GM18519 (cell line): ENCODE measurements around the gene NUDCD3.

Experiments
- ATAC-seq: cut with Tn5 transposase; IDR thresholded peaks from one replicate; pipeline ENCODE4 v1.9.1; 2021; ENCODE audit warnings: mild to moderate bottlenecking, moderate library complexity; ENCODE audit not compliant: unreplicated experiment, low FRiP score

The NUDCD3 gene

DNA sequence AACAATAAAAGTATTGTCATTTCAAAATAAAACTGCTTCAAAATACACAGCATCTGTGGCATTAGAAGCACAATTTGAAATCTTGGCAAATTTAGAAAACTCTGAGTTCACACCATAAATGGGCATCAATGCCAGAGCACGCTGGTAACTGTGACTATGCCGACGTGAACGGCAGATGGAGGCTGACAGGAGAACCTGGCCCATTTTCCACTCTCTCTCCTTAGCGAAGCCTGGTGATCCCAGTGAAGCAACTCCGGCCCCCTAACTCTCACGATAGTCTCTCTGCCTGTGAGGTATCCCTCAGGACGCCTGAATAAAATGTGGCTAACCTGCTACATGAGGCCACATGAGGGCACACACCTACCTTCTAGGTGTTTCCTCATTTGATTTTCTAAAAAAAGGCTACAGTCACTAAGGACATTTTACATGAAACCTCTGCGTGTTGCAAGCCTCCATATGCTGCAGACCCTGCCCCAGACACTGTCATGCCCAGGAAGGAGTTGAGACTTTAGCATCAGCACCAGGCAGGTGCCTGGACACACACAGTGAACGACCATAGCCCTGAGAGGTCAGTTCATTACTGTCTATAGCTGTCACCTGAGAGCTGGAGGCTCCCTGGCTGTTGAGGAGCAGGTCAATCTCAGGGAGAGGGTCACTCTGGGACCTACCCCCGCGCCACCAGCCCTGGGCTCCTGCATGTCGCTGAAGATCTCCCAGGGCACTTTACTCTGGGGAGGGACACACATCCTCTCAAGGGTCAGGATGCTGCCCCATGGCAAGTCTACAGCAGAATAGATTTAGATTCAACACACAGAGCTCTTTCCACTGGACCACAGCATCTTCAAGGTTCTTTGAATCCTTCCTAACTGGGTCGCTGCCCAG, 102.1 kb downstream of the NUDCD3 start:
- no peak for ATAC-seq

- no peak for ATAC-seq
Observed at GRCh38 chr7:44387389-44387788, 103.1 kb downstream of the NUDCD3 start.

- ATAC-seq = no peak
Observed at GRCh38 chr7:44386139-44386913, 104.1 kb downstream of the NUDCD3 start.

DNA sequence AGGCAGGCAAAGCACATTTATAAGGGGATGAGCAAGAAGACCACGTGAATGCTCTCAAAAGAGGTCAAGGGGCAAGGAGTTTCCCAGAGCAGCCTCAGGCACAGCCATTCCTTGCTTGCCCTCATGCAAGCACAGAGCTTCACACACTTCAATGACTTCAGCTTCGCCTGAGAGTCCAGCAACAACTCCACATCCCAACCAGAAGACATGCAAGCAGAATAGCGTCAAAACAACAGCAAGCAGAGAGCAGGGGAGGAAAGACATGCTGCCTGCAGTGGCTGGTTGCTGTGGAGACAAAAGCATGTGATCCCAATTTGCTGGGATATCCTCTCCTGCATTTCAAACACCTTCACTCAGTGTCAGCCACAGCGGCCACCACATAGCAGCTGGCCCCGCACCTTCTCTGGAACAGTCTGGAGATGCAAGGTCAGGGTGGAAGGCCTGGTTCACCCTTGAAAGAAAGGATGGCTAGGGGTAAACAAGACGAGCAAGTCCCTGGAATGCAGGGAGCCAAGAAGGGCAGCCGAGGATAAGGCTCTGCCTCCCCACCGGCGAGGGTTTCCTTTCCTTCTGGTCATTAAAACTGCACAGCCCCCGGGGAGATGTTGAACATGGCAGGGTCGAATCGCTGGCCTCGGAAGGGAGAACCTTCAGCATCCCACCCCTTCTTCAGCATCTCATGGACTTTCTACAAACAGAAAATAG, 104.9 kb downstream of the NUDCD3 start:
- no peak for ATAC-seq

- no peak for ATAC-seq
Observed at GRCh38 chr7:44384586-44385433, 105.6 kb downstream of the NUDCD3 start.

DNA sequence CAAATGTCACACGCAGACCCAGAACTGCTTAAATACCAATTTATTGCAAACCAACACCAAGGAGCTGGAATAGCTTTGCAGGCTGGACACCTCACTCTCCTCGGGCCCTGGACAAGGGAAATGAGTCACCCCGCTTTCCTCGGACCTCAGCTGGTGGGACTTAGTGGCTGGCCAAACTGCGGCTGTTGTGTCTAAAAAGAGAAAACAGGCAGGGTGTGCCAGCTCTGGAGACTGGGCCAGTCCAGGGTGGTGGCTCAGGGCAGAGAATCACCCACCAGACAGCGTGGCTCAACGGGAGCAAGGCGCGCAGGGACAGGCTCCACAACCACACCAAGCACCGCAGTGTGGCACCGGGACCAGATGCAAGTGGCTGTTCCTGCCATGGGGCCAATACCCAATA, 106.9 kb downstream of the NUDCD3 start:
- ATAC-seq = no peak

DNA sequence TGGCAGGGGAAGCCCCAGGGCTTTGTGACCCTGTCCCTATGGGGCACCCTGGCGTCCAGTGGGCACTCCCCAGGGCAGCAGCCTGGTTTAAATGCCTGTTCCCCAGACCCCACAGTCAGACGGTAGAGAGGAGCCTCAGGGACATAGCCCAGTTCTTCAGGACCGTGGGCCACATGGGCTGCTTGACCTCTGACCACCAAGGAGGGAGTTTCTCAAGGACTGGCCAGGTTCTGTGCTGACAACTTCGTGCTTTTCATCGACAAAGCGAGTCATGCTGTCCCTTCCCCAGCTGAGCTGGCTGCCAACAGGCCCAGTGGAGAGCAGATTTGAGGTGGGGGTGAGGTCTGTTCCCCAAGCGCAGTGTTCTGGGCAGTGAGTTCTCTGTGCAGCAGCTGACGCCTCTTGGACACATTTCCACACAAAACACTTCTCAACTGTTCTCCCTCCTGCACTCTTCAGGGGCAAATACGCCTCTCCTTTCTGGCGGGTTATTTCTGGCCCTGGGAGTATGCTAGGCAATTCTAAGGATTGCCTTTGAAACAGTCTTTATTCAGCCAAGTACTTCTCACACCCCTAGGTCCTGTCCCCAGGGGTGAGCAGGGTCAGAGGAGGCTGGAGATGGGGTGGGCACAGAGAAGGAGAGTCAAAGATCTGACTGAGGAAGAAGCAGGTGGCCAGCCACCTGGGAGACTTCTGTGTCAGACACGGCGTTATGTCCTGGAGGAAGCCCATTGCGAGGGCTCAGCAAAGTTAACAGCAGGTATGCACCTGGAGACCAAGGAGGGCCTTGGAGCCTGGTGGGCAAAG, 107.8 kb downstream of the NUDCD3 start:
- no peak for ATAC-seq

DNA sequence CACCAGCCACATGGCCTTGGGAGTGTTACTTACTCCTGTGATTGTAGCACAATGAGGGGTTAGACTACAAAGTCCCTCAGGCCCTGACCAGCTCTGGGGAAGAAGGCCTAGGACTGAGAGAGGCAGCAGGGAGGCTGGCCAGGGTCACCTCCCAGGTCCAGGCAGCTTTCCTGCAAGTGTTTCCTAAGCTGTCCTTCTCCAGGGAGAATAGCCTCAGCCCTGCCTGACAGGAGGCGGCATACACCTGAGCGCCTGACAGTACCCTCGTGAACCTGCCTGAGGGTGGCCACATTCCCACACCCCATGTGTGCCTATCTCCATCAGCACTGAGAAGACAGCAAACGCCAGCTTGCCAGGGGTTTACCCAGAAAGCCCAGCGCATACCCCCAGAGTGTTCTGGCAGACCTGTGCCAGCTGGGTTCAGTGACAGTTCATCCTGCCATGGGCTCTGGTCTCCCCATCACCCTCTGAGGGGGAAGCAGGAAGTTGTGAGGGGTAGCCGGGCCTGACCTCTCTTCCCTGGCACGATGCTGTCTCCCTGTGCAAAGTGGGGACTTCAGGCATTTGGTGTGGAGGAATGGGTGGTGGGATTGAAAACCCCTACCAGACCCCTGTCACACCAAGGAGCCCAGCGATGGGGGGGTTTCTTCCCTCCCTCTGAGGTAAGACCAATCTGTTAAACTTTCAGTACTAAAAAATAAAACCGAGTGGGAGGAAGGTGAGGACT, 108.8 kb downstream of the NUDCD3 start:
- no peak for ATAC-seq

DNA sequence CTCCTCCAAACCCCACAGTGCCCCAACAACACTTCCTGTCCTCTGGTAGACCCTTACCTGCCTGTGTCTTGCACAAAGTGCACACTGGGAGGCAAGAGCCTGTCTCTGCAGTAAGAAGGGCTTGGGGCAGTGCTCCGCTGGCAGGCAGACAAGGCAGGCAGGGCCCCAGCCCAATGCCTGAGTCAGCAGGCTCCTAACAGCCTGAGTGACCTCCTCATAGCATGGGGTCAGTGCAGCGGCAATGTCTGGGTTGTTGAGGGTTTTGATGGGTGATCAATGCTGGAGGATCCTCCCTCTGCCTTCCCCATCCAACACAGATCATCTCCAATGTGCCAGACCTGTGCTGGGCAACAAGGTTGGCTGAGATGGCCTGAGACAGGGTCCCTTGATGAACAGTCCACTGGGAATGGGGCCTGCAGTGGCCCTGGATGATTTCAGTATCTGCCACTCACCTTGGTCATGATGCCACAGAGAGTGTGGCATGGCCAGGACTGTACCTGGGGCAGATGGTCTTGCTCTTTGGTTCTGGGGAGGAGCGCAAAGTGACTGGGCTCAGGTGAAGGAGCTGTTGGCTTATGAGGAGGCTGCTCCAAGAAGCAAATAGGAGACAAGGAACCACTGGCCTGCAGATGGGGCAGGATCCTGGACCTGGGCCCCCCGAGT, 109.5 kb downstream of the NUDCD3 start:
- ATAC-seq = no peak

DNA sequence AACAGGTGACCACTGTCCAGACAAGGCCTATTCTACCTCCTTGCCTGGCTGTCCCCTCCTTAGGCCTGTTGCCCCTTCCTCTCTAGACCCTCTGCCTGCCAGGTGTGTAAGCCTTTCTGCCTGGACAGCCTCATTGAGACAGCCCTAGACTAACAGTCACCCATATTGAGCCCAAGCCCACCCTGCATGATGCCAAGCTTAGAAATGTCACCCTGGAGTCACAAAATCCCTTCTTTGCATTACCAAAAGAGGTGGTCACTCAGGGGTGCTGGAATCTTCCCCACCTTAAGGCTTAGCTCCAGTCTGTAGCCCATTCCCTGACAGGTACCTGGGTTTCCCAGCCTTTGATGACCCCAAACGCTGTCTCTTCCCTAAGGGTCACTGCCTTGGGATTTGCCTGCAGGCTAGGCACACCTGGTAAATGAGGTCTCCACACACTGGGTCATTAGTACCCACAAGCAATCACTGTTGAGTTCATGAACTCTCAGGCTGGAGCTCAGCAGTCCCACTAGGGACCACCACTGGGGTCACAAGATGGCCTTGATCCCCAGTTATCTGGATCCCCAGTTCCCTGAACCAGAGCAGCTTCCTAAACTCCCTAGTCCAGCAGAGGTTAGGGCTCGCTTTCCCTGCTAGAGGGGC, 110.1 kb downstream of the NUDCD3 start:
- ATAC-seq = no peak

- no peak for ATAC-seq
Observed at GRCh38 chr7:44379366-44380188, 110.9 kb downstream of the NUDCD3 start.

DNA sequence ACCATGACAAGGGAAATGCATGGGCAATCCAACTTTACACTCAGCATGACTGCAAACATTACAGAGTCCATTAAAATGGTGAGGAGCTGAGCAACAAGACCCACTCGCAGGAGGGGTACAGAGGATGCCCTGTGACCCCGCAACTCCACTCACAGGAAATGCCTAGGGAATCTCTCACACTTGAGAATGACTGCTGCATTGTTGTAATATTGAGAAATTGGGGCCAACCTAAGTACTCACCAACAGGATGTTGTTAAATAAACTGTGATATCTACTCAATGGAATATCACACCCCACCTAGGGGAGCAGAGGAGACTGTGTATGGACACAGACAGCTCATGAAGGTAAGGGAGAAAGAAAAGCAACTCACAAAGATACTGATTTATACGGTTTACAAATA, 111.7 kb downstream of the NUDCD3 start:
- ATAC-seq = no peak

DNA sequence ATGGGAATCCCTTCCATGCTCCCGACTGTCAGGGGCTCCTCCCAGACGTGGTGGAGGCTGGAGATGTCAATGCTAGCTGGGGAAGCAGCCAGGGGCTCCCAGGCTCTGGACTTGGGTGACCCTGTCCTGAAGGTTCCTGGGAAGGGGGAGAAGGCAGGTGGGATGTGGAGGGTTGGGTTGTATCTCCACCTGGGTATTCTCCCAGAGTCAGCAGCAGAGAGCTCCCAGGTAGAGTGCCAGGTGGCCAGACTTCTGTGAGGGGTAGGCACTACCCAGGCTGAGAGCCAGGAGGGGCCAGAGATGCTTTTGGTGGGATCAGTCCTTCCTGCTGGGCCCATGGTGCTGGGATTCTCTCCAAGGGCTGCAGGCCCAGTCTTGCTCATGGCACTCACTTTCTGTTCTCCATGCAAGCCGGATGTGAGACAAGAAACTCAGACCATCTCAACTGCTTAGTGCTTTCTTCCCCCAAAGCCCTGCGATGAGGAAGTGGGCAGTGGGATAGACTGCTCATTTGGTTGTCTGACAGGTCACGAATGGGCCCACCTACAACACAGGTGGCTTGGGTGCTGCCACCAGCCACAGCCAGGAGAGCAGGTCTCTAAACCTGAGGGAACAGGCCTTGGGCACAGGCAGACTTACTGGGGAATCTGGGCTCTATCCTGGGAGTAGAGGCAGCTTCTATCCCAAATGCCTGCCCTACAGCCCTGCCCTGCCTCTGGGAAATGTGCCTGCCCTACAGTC, 112.6 kb downstream of the NUDCD3 start:
- ATAC-seq = no peak

GRCh38 chr7:44377134-44377463, 113.4 kb downstream of the NUDCD3 start:
- no peak for ATAC-seq

DNA sequence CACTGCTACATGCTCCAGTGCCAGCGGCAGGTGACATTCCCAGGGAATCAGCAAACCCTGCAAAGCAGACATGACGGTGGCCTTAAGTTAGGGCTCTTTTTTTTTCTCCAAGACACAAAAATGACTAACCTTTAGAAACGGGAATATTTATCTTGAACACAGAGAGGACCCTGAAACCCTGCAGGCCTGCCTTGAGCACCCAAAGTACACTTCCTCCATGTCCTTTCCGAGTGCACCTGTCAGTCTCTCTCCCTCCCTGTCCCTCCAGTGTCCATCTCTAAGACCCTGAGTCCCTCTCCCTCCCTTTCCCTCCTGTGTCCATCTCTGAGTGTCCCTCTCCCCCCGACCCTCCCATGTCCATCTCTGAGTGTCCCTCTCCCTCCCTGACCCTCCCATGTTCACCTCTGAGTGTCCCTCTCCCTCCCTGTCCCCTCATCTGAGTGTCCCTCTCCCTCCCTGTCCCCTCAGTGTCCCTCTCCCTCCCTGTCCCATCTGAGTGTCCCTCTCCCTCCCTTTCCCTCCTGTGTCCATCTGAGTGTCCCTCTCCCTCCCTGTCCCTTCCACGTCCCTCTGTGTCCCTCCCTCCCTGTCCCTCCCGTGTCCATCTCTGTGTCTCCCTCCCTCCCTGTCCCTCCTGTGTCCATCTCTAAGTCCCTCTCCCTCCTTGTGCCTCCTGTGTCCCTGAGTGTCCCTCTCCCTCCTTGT, 113.9 kb downstream of the NUDCD3 start:
- no peak for ATAC-seq

DNA sequence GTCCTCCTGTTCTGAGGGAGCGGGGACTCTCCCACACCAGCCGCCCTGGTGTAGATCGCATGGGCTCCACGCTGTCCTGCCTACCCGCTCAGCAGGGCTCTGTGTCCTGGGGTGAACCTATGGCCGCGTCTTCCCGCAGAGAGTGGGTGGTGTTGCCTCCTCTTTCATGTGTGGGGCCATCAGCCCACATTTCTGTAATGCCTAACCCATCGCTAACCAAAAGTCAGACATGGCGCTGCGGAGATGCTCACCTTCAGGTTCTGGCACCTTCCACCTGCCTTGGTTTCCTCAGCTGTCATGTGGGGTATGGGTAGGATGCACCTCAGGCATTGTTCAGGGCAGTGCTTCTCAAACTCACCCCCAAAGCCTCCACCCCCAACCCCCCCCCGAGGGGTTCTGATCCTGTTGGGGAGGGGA, 114.5 kb downstream of the NUDCD3 start:
- ATAC-seq = no peak
